Hepatocyte (in vitro differentiated cells): ENCODE results near the gene INSRR.

Experiments
- CTCF ChIP-seq: fragments of 200-600 bp; sonication (generic); IDR thresholded peaks from 2 replicates; pipeline ENCODE4 v1.5.1; 2016; ENCODE audit warnings: antibody characterized with exemption, mild to moderate bottlenecking; ENCODE audit not compliant: poor library complexity
- EZH2 ChIP-seq: fragments of 200-600 bp; sonication (generic); IDR thresholded peaks from 2 replicates; pipeline ENCODE4 v1.6.1; 2016; ENCODE audit warnings: antibody characterized with exemption, mild to moderate bottlenecking, borderline replicate concordance
- EZH2phosphoT487 ChIP-seq: fragments of 200-600 bp; sonication (generic); IDR thresholded peaks from one replicate; pipeline ENCODE4 v1.6.1; 2018; ENCODE audit warnings: antibody characterized with exemption, mild to moderate bottlenecking, low read depth, moderate library complexity; ENCODE audit not compliant: unreplicated experiment, severe bottlenecking

DNA sequence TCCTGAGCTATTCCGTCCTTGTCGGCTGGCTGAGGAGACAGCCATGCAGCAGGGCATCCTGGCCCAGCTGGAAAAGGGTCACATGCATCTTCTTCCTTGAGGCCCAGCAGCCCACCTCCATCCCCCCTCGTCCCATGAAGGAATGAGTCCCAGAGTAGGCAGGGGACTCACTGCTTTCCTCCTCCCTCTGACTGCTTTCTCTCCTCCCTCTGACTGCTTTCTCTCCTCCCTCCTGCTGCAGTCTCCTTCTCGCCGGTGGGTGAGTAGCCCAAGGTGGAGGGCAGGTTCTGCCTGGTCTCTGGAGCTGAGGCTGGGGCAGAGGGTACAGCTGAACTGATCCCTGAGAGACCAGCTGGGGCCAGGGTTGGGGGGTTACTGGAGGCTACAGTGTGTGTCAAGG is 15.2 kb upstream of the INSRR start:
- TF ChIP-seq EZH2phosphoT487 (no peak), CTCF (no peak), EZH2 (no peak)
